ENCODE measurements around the gene CPNE6. TPM values are rescaled to one million over a fixed set of nuclear protein-coding genes. Genes with fewer than 3 reads are reported as not detected.

The CPNE6 gene
- total and polyA plus RNA-seq, 2 of the 8 experiments (the other 6 are each of a cell fraction or from before 2014, with no cell fraction given) = 0.05 TPM; not detected in 1

GRCh38 chr14:24119691-24120090, 48.3 kb downstream of the CPNE6 start:
- Histone ChIP-seq H4K91ac (replicated peaks; ENCODE audit: insufficient read length, low read length) (no peak overlapping the region), H3K9me3 (ENCODE audit: insufficient read depth in 2 of 2, low read depth in 1 of 2, low read length in 1 of 2) (no peaks in the 10 kb centered on the region), H3K56ac (replicated peaks; ENCODE audit: insufficient read length, low read depth, low read length) (no peak overlapping the region), H2BK12ac (ENCODE audit: low read depth, low read length) (no peak overlapping the region), H3K4me3 (ENCODE audit: extremely low read depth in 1 of 4, insufficient read depth in 2 of 4, low read depth in 3 of 4, low read length in 4 of 4) (no peak overlapping the region), H2AFZ (ENCODE audit: low read length) (no peak overlapping the region), H3K79me1 (ENCODE audit: low read depth, low read length) (peaks cover 5% of the 10 kb centered on the region; the same call in 1 of the 2 replicates), H3K4me1 (replicated peaks in 1 of 4; ENCODE audit: control insufficient read depth in 3 of 4, insufficient read depth in 4 of 4, low read length in 3 of 4) (peaks cover 0 to 4% (median 2%) of the 10 kb centered on the region in 4 experiments; a peak in 5 of 7 replicates), H2BK5ac (ENCODE audit: low read depth, low read length) (no peak overlapping the region), H4K8ac (ENCODE audit: extremely low read depth, insufficient read depth, low read length) (no peak overlapping the region), H3K18ac (ENCODE audit: extremely low read depth, low read length) (no peak overlapping the region), H3K9ac (replicated peaks in 1 of 4; ENCODE audit: extremely low read depth in 1 of 4, low read depth in 3 of 4, low read length in 3 of 4) (no peak overlapping the region), H3K36me3 (ENCODE audit: control insufficient read depth in 2 of 4, insufficient read depth in 4 of 4, low read length in 3 of 4) (peaks cover 14 to 43% (median 34%) of the 10 kb centered on the region in 4 experiments), H3K27ac (ENCODE audit: low read depth, low read length) (no peak overlapping the region), H2BK20ac (ENCODE audit: low read length) (no peak overlapping the region), H3K79me2 (ENCODE audit: control insufficient read depth in 1 of 2, insufficient read depth in 2 of 2, low read length in 2 of 2) (peaks cover 0 to 10% of the 10 kb centered on the region in 2 experiments; a peak in 2 of 4 replicates), H3K4ac (replicated peaks; ENCODE audit: insufficient read length, low read depth, low read length) (no peak overlapping the region), H2AK5ac (ENCODE audit: low read depth, low read length) (no peak overlapping the region), H3K23me2 (ENCODE audit: low read depth, low read length) (peaks cover 3% of the 10 kb centered on the region; the same call in 1 of the 2 replicates), H4K20me1 (replicated peaks in 1 of 2; ENCODE audit: control insufficient read depth in 1 of 2, insufficient read depth in 2 of 2, low read length in 2 of 2) (peaks cover 0 to 3% of the 10 kb centered on the region in 2 experiments), H3K27me3 (replicated peaks in 1 of 4; ENCODE audit: control insufficient read depth in 3 of 4, extremely low read depth in 1 of 4, insufficient read depth in 3 of 4, low read length in 3 of 4) (no peaks in the 10 kb centered on the region), H3K23ac (ENCODE audit: insufficient read length) (no peak overlapping the region), H3K4me2 (ENCODE audit: insufficient read depth in 1 of 2, low read depth in 2 of 2, low read length in 2 of 2) (no peak overlapping the region), H3K14ac (ENCODE audit: insufficient read length) (no peak overlapping the region), H2BK120ac (replicated peaks; ENCODE audit: low read depth, low read length) (no peak overlapping the region), H4K5ac (ENCODE audit: insufficient read length, low read depth, low read length) (no peak overlapping the region), H2BK15ac (ENCODE audit: low read length) (no peak overlapping the region)
- FAIRE-seq = no peak
- 100% methylated on average over 6 of the region's 6 CpGs; no CpG with 5 or more reads in 1 of the 2 experiments for WGBS, 2 experiments (ENCODE audit: extremely low coverage in 1 of 2, insufficient coverage in 1 of 2, insufficient read length in 1 of 2, insufficient replicate concordance in 2 of 2, low coverage in 1 of 2, low lambda C conversion rate in 2 of 2, missing lambda C conversion rate in 1 of 2)
- ChIA-PET CTCF (ENCODE audit: partially characterized antibody) (interaction anchor here (0.9 kb wide), 1 partner anchor 35 kb away, joined by 3 read pairs; no protein-coding TSS in a partner anchor), POLR2A (ENCODE audit: partially characterized antibody) (interaction anchor here (1.3 to 7.1 kb wide), 4 partner anchors 16 to 60 kb away, joined by 3 to 125 read pairs (median 106); partner anchors contain the start of genes EMC9, PCK2 and PSME1)
- no peak for DNase-seq (ENCODE audit: low read depth in 1 of 2, low spot score in 2 of 2)
- no peak for TF ChIP-seq EZH2 (IDR thresholded peaks at IDR 0.05; ENCODE audit: low read depth, low read length, severe bottlenecking)
- no peak for TF ChIP-seq SP2 (IDR thresholded peaks at IDR 0.05; ENCODE audit: low read length)
- TF ChIP-seq ATF2 (IDR thresholded peaks at IDR 0.05; ENCODE audit: low read length) = no peak
- TF ChIP-seq JUN (IDR thresholded peaks at IDR 0.05; ENCODE audit: low read depth, low read length) = no peak
- no peak for TF ChIP-seq CTBP2 (IDR thresholded peaks at IDR 0.05; ENCODE audit: borderline replicate concordance, insufficient read depth, insufficient read length, low read length)
- no peak for TF ChIP-seq ASH2L (IDR thresholded peaks at IDR 0.05; ENCODE audit: low read length)
- no peak for TF ChIP-seq SIX5 (IDR thresholded peaks at IDR 0.05; ENCODE audit: low read depth, low read length)
- no peak for TF ChIP-seq TAF1 (IDR thresholded peaks at IDR 0.05; ENCODE audit: low read depth, low read length)
- no peak for TF ChIP-seq BRCA1 (IDR thresholded peaks at IDR 0.05; ENCODE audit: low read depth, low read length)
- TF ChIP-seq SAP30 (IDR thresholded peaks at IDR 0.05; ENCODE audit: insufficient read depth, insufficient replicate concordance, low read length) = no peak
- no peak for TF ChIP-seq MAFK (IDR thresholded peaks at IDR 0.05; ENCODE audit: low read depth, low read length)

All from H1 (cell line).